Measurements from ENCODE around the gene GSG1L.

GSG1L gene

GRCh38 chr16:28062847-28063521, 530 bp downstream of the GSG1L start:
- DNase-seq (ENCODE audit: low spot score): no peak

- no peak for DNase-seq (ENCODE audit: low spot score)
Measured at GRCh38 chr16:28062261-28062846, 1.2 kb downstream of the GSG1L start.

- DNase-seq (ENCODE audit: low spot score): no peak
Measured at GRCh38 chr16:28061352-28062101, 2.0 kb downstream of the GSG1L start.

- no peak for DNase-seq (ENCODE audit: low spot score)
Measured at GRCh38 chr16:28059841-28060575, 3.5 kb downstream of the GSG1L start.

GRCh38 chr16:28058839-28059589, 4.5 kb downstream of the GSG1L start:
- DNase-seq (ENCODE audit: low spot score): no peak

GRCh38 chr16:28057949-28058348, 5.6 kb downstream of the GSG1L start:
- DNase-seq (ENCODE audit: low spot score): no peak

GRCh38 chr16:28053461-28053860, 10.1 kb downstream of the GSG1L start:
- no peak for DNase-seq (ENCODE audit: low spot score)

GRCh38 chr16:28052274-28053128, 11.0 kb downstream of the GSG1L start:
- DNase-seq (ENCODE audit: low spot score): no peak

- DNase-seq (ENCODE audit: low spot score): no peak
Measured at GRCh38 chr16:28051486-28051885, 12.0 kb downstream of the GSG1L start.

GRCh38 chr16:28042811-28043210, 20.7 kb downstream of the GSG1L start:
- no peak for DNase-seq (ENCODE audit: low spot score)

GRCh38 chr16:28041615-28042014, 21.9 kb downstream of the GSG1L start:
- DNase-seq (ENCODE audit: low spot score): no peak

GRCh38 chr16:28040039-28040438, 23.5 kb downstream of the GSG1L start:
- DNase-seq (ENCODE audit: low spot score): no peak

- no peak for DNase-seq (ENCODE audit: low spot score)
Measured at GRCh38 chr16:28039493-28039892, 24.0 kb downstream of the GSG1L start.

- no peak for DNase-seq (ENCODE audit: low spot score)
Measured at GRCh38 chr16:28038409-28038808, 25.1 kb downstream of the GSG1L start.

GRCh38 chr16:28035866-28036393, 27.6 kb downstream of the GSG1L start:
- no peak for DNase-seq (ENCODE audit: low spot score)

- DNase-seq (ENCODE audit: low spot score): no peak
Measured at GRCh38 chr16:28033870-28034269, 29.6 kb downstream of the GSG1L start.

- DNase-seq (ENCODE audit: low spot score): no peak
Measured at GRCh38 chr16:28029387-28030002, 34.0 kb downstream of the GSG1L start.

GRCh38 chr16:28027055-28027454, 36.5 kb downstream of the GSG1L start:
- DNase-seq (ENCODE audit: low spot score): no peak

- DNase-seq (ENCODE audit: low spot score): no peak
Measured at GRCh38 chr16:28025631-28026030, 37.9 kb downstream of the GSG1L start.

- no peak for DNase-seq (ENCODE audit: low spot score)
Measured at GRCh38 chr16:28019218-28019617, 44.3 kb downstream of the GSG1L start.
